Stimulated activated naive CD4-positive, alpha-beta T cell (primary cell): Measurements from ENCODE around the gene C19orf85.
"Not testable (repeated sequence)": the region's sequence is repeated elsewhere in the genome, so short reads cannot be mapped to it uniquely, and the experiment has no call there.

Source experiments
- DNase-seq, 6 experiments: peaks; one replicate each; lab custom pipeline; 2025; lab: John Stamatoyannopoulos, UW

Gene C19orf85

GRCh38 chr19:55464662-55465054 lies at the start of gene C19orf85:
TSS of gene C19orf85 (minus strand) at chr19:55464751. CDS start at chr19:55464554, 197 bp downstream.
- DNase-seq = no peak

- no peak for DNase-seq
Measured at GRCh38 chr19:55508120-55508519, 43.6 kb upstream of the C19orf85 start.

- no peak for DNase-seq
Measured at GRCh38 chr19:55504981-55505380, 40.4 kb upstream of the C19orf85 start.

GRCh38 chr19:55504252-55504603 lies 39.7 kb upstream of the C19orf85 start:
- DNase-seq = no peak

- DNase-seq = peak; percentile 83 to 99 (median 90)
Measured at GRCh38 chr19:55503502-55504251, 39.1 kb upstream of the C19orf85 start.

GRCh38 chr19:55503157-55503501 lies 38.6 kb upstream of the C19orf85 start:
- DNase-seq = peak in 1 of 6 experiments; percentile 31

GRCh38 chr19:55502197-55502952 lies 37.8 kb upstream of the C19orf85 start:
- no peak for DNase-seq

- no peak for DNase-seq
Measured at GRCh38 chr19:55500368-55500952, 35.9 kb upstream of the C19orf85 start.

GRCh38 chr19:55498246-55498840 lies 33.8 kb upstream of the C19orf85 start:
- DNase-seq = no peak

GRCh38 chr19:55497763-55498162 lies 33.2 kb upstream of the C19orf85 start:
- no peak for DNase-seq

- DNase-seq = not testable (repeated sequence)
Measured at GRCh38 chr19:55496820-55497219, 32.3 kb upstream of the C19orf85 start.

GRCh38 chr19:55495646-55496349 lies 31.2 kb upstream of the C19orf85 start:
- no peak for DNase-seq

GRCh38 chr19:55494172-55494761 lies 29.7 kb upstream of the C19orf85 start:
- no peak for DNase-seq

- no peak for DNase-seq
Measured at GRCh38 chr19:55493645-55494171, 29.2 kb upstream of the C19orf85 start.

GRCh38 chr19:55493052-55493644 lies 28.6 kb upstream of the C19orf85 start:
- no peak for DNase-seq

- DNase-seq = no peak
Measured at GRCh38 chr19:55492362-55492944, 27.9 kb upstream of the C19orf85 start.

GRCh38 chr19:55491546-55492360 lies 27.2 kb upstream of the C19orf85 start:
- no peak for DNase-seq

GRCh38 chr19:55490478-55491432 lies 26.2 kb upstream of the C19orf85 start:
- no peak for DNase-seq
